DOHH2 (cell line): ENCODE data around the gene EPB41L5.

Experiments
- H3F3A ChIP-seq: fragments of 200-600 bp; sonication (generic), shearing (Covaris generic); 2 replicates; pipeline ENCODE4 v1.6.0; 2016; ENCODE audit warnings: antibody characterized with exemption, mild to moderate bottlenecking; ENCODE audit not compliant: control insufficient read depth, insufficient read depth
- H3K27ac ChIP-seq: fragments of 200-600 bp; sonication (generic); 2 replicates; pipeline ENCODE4 v1.5.1; 2014; ENCODE audit warnings: low read depth, mild to moderate bottlenecking, low read length, moderate library complexity
- H3K27me3 ChIP-seq: fragments of 200-600 bp; sonication (generic); 2 replicates; pipeline ENCODE4 v1.6.1; 2014; ENCODE audit warnings: mild to moderate bottlenecking, low read length, mixed read lengths; ENCODE audit not compliant: control insufficient read depth
- H3K36me3 ChIP-seq: fragments of 200-600 bp; sonication (generic); 2 replicates; pipeline ENCODE4 v1.6.1; 2014; ENCODE audit warnings: mild to moderate bottlenecking, low read length, moderate library complexity, mixed read lengths; ENCODE audit not compliant: control insufficient read depth
- H3K4me1 ChIP-seq: fragments of 200-600 bp; sonication (generic); 2 replicates; pipeline ENCODE4 v1.6.1; 2014; ENCODE audit warnings: mild to moderate bottlenecking, low read length, mixed read lengths; ENCODE audit not compliant: control insufficient read depth
- H3K4me2 ChIP-seq: fragments of 200-600 bp; sonication (generic); 2 replicates; pipeline ENCODE4 v1.6.0; 2014; ENCODE audit warnings: mild to moderate bottlenecking, low read length, moderate library complexity
- H3K4me3 ChIP-seq: fragments of 200-600 bp; sonication (generic); 2 replicates; pipeline ENCODE4 v1.5.1; 2014; ENCODE audit warnings: mild to moderate bottlenecking, low read length, mixed read lengths
- H3K79me2 ChIP-seq: fragments of 200-600 bp; sonication (generic); 2 replicates; pipeline ENCODE4 v1.6.1; 2014; ENCODE audit warnings: mild to moderate bottlenecking, low read length, mixed read lengths; ENCODE audit not compliant: control insufficient read depth
- H3K9me2 ChIP-seq: fragments of 200-600 bp; sonication (generic); replicated peaks from 2 replicates; pipeline ENCODE4 v1.6.1; 2014; ENCODE audit warnings: mild to moderate bottlenecking, low read length, mixed read lengths; ENCODE audit not compliant: control insufficient read depth
- H3K9me3 ChIP-seq: fragments of 200-600 bp; sonication (generic); 2 replicates; pipeline ENCODE4 v1.6.1; 2014; ENCODE audit warnings: antibody characterized with exemption, low read length, mixed read lengths; ENCODE audit not compliant: control insufficient read depth, insufficient read depth
- H4K20me1 ChIP-seq: fragments of 200-600 bp; sonication (generic); 2 replicates; pipeline ENCODE4 v1.6.0; 2014; ENCODE audit warnings: low read depth, mild to moderate bottlenecking, antibody characterized with exemption, low read length, moderate library complexity; ENCODE audit not compliant: control insufficient read depth, insufficient read depth
- EZH2phosphoT487 ChIP-seq: fragments of 200-600 bp; sonication (generic); IDR thresholded peaks from 2 replicates; pipeline ENCODE4 v1.6.1; 2017; ENCODE audit warnings: borderline replicate concordance, mild to moderate bottlenecking, antibody characterized with exemption, low read length, moderate library complexity, mixed read lengths
- TF ChIP-seq, protein P1 (sequence below): fragments of 200-600 bp; sonication (generic); IDR thresholded peaks from one replicate; pipeline ENCODE4 v1.5.1; 2014; ENCODE audit warnings: antibody characterized with exemption, mild to moderate bottlenecking, low read depth, low read length; ENCODE audit not compliant: poor library complexity, severe bottlenecking

Gene EPB41L5

DNA sequence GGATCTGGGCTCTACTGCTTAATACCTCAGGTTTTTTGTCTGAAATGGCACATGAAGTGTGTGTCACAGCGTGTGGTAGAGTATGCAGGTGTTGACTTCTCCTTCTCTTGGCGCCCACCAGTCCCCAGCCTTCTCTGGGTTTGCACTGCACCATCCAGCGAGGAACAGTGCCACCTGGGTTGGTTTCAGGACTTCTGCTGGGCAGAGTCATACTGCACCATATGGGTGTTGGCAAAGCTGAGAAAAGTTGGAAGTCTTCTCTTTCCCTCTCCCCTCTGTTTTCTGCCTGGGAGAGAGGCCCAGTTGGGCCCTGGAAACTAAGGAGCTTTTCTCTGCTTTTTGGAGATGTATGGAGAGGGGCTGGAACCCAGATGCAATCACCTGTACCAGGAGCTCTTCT is 166.5 kb downstream of the EPB41L5 start:
- Histone ChIP-seq H3K9me2 (no peaks in the 10 kb centered on the region), H3K4me1 (peaks cover 71% of the 10 kb centered on the region), H3K79me2 (peaks cover 16% of the 10 kb centered on the region), H3K4me3 (no peak overlapping the region), H3F3A (peaks cover 10% of the 10 kb centered on the region), H3K27ac (no peak overlapping the region), H4K20me1 (no peaks in the 10 kb centered on the region), H3K36me3 (no peaks in the 10 kb centered on the region; the same call in 1 of the 2 replicates), H3K4me2 (peak overlapping the region; percentile 90; the same call in 1 of the 2 replicates), H3K27me3 (peaks cover 4% of the 10 kb centered on the region; the same call in 1 of the 2 replicates), H3K9me3 (no peaks in the 10 kb centered on the region)
- TF ChIP-seq EZH2phosphoT487, result no peak
- TF ChIP-seq, protein P1, sequence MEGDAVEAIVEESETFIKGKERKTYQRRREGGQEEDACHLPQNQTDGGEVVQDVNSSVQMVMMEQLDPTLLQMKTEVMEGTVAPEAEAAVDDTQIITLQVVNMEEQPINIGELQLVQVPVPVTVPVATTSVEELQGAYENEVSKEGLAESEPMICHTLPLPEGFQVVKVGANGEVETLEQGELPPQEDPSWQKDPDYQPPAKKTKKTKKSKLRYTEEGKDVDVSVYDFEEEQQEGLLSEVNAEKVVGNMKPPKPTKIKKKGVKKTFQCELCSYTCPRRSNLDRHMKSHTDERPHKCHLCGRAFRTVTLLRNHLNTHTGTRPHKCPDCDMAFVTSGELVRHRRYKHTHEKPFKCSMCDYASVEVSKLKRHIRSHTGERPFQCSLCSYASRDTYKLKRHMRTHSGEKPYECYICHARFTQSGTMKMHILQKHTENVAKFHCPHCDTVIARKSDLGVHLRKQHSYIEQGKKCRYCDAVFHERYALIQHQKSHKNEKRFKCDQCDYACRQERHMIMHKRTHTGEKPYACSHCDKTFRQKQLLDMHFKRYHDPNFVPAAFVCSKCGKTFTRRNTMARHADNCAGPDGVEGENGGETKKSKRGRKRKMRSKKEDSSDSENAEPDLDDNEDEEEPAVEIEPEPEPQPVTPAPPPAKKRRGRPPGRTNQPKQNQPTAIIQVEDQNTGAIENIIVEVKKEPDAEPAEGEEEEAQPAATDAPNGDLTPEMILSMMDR, result no peak

DNA sequence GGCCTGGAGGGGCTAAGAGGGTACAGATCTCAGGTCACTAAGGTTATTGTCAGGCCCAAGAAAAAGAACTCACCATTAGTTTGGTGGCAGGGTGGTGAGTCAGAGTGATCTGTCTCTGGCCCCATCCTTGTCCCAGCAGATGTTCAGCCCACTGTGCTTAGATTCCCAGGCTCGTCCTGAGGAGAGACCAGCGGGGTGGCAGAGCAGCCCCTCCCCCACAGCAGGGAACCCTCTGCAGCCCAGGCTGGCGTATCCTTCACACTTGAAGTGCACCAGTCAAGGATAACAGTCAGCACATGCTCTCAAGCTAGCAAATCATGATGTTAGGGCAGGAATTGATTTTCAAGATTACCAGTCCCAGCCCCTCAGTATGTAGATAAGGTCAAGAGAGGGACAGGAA is 167.2 kb downstream of the EPB41L5 start:
- H4K20me1 ChIP-seq, result no peaks in the 10 kb centered on the region
- H3K36me3 ChIP-seq, result no peaks in the 10 kb centered on the region; the same call in 1 of the 2 replicates
- no peak overlapping the region for H3K4me2 ChIP-seq
- peaks cover 71% of the 10 kb centered on the region for H3K4me1 ChIP-seq
- no peaks in the 10 kb centered on the region for H3K27me3 ChIP-seq
- TF ChIP-seq EZH2phosphoT487, result no peak
- TF ChIP-seq, protein P1, result no peak
- H3K27ac ChIP-seq, result no peak overlapping the region
- no peaks in the 10 kb centered on the region for H3K9me3 ChIP-seq
- H3F3A ChIP-seq, result peaks cover 10% of the 10 kb centered on the region
- H3K4me3 ChIP-seq, result no peak overlapping the region
- no peaks in the 10 kb centered on the region for H3K9me2 ChIP-seq
- H3K79me2 ChIP-seq, result peaks cover 16% of the 10 kb centered on the region

DNA sequence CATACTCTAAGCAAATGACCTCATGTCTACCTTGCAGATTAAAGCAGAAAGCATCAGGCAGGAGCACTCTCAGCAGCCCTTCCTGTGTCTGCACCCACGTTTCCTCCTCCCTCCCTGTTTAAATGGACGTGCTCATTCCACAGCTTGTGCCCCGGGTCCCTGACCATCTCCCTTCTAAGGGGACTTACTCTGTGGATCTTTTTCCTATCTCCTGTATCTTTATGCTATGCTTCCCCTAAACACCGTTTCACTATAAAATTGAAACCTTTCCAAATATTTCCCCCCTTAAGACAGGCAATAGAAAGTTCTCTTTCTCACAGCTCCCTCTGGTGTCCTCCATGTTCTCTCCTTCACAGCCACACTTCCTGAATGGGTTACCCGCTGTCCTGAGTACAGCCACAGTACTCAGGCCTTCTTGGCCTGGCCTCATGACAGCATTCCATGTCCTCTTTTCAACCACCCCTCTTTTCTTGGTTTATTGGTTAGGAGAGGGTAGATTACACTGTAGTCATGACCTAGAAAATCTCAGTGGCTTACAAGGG is 169.2 kb downstream of the EPB41L5 start:
- Histone ChIP-seq H3K4me1 (peaks cover 54% of the 10 kb centered on the region), H3K4me2 (peak overlapping the region; percentile 54)

More for the DNA sequence above, 169.2 kb downstream of the EPB41L5 start:
- 0 out of 2 replicates have a peak overlapping the region, but pooled peaks have one; percentile 22 for H3K27ac ChIP-seq
- no peaks in the 10 kb centered on the region; the same call in 1 of the 2 replicates for H3K36me3 ChIP-seq
- peaks cover 8% of the 10 kb centered on the region; the same call in 1 of the 2 replicates for H3F3A ChIP-seq
- H4K20me1 ChIP-seq, result no peaks in the 10 kb centered on the region
- no peaks in the 10 kb centered on the region for H3K9me3 ChIP-seq
- peak overlapping the region; percentile 37 for H3K4me3 ChIP-seq
- TF ChIP-seq, protein P1, result peak; percentile 41
- TF ChIP-seq EZH2phosphoT487, result no peak
- H3K79me2 ChIP-seq, result peaks cover 16% of the 10 kb centered on the region
- no peaks in the 10 kb centered on the region for H3K9me2 ChIP-seq
- no peaks in the 10 kb centered on the region for H3K27me3 ChIP-seq
